Measurements from ENCODE around the gene PRKG1. TPM values are rescaled to one million over a fixed set of nuclear protein-coding genes. Genes with fewer than 3 reads are reported as not detected.

Gene PRKG1
- total and polyA plus RNA-seq, 2 donors (not counting 1 experiment from before 2014, with no cell fraction given) = not detected

DNA sequence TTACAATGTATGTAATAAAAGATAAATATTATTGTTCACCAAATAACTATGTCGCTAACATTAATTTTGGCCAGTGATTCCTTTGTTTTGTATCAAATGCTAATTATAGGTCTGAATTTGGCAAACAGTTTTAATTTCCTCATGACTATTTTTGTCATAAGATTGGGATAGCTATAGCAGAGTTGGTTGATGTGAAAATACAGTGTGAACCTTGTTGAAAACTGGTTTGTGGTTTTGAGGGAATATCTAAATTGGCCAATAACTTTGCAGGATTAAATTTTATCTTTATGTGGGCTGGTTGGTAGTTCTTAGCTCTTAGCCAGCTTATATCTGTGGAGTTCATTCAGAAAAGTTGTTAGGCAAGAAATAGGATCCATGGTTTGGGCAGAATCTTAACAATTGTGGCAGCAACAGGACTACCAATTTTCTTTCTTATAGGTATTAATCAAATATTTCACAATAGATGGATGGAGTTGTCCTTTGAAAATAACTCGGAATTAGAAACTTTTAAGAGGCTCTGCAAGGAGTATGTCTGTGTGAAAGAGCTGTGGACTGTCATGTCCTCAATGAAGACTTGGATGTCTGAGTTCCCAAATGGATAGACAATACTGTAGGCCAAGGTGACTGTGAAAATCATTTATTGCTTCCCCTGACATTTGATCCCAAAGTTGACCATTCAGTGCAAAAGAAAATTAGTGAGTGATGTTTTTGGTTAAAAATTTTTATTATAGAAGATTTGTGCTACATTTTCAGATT is 73.5 kb downstream of the PRKG1 start:
- intact Hi-C loops (cut with micrococcal nuclease) = no loop called here
- Mint-ChIP-seq H3K27me3 (no peaks in the 10 kb centered on the region), H3K4me3 (no peak overlapping the region), H3K27ac (no peak overlapping the region), H3K9me3 (ENCODE audit: insufficient read depth) (no peaks in the 10 kb centered on the region), H3K4me1 (no peaks in the 10 kb centered on the region)
- no peaks in the 10 kb centered on the region for H3K27me3 ChIP-seq (replicated peaks in 1 of 4; ENCODE audit: control extremely low read depth in 1 of 4, control insufficient read depth in 3 of 4, insufficient read depth in 4 of 4, low read length in 3 of 4)
- WGBS (ENCODE audit: insufficient coverage) = no CpG with 5 or more reads among the region's 2 CpGs
- H3K36me3 ChIP-seq (replicated peaks in 1 of 2; ENCODE audit: control extremely low read depth in 1 of 2, control insufficient read depth in 1 of 2, extremely low read depth in 1 of 2, insufficient read depth in 2 of 2, low read length in 1 of 2) = no peaks in the 10 kb centered on the region
- no peak overlapping the region for H3K27ac ChIP-seq (ENCODE audit: low read length in 2 of 2)
- H3K4me3 ChIP-seq (ENCODE audit: control extremely low read depth in 1 of 5, extremely low read depth in 1 of 5, insufficient read depth in 1 of 5, low read depth in 2 of 5, low read length in 4 of 5) = no peak overlapping the region
- H2AFZ ChIP-seq (ENCODE audit: insufficient read depth, low read depth, low read length, poor library complexity, severe bottlenecking) = no peak overlapping the region
- H3K4me2 ChIP-seq (replicated peaks; ENCODE audit: low read depth, low read length, poor library complexity, severe bottlenecking) = no peak overlapping the region
- H3K4me1 ChIP-seq (ENCODE audit: control insufficient read depth in 2 of 2, insufficient read depth in 2 of 2, low read length in 2 of 2) = no peaks in the 10 kb centered on the region
- H3K9ac ChIP-seq (ENCODE audit: low read length) = no peak overlapping the region
- no peak for TF ChIP-seq EZH2 (IDR thresholded peaks at IDR 0.05; ENCODE audit: borderline replicate concordance, insufficient read depth, low read depth, low read length, poor library complexity, severe bottlenecking)
- TF ChIP-seq, protein P1, sequence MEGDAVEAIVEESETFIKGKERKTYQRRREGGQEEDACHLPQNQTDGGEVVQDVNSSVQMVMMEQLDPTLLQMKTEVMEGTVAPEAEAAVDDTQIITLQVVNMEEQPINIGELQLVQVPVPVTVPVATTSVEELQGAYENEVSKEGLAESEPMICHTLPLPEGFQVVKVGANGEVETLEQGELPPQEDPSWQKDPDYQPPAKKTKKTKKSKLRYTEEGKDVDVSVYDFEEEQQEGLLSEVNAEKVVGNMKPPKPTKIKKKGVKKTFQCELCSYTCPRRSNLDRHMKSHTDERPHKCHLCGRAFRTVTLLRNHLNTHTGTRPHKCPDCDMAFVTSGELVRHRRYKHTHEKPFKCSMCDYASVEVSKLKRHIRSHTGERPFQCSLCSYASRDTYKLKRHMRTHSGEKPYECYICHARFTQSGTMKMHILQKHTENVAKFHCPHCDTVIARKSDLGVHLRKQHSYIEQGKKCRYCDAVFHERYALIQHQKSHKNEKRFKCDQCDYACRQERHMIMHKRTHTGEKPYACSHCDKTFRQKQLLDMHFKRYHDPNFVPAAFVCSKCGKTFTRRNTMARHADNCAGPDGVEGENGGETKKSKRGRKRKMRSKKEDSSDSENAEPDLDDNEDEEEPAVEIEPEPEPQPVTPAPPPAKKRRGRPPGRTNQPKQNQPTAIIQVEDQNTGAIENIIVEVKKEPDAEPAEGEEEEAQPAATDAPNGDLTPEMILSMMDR (IDR thresholded peaks at IDR 0.05) = no peak
- ChIA-PET POLR2A (no interaction called here), CTCF (no interaction called here)
- no peak for DNase-seq
- ATAC-seq (ENCODE audit: low read depth) = no peak
- H3K9me3 ChIP-seq (ENCODE audit: control extremely low read depth in 1 of 3, control insufficient read depth in 2 of 3, insufficient read depth in 1 of 3, low read length in 2 of 3) = no peaks in the 10 kb centered on the region
- H4K20me1 ChIP-seq (ENCODE audit: control insufficient read depth, insufficient read depth, low read length, poor library complexity, severe bottlenecking) = no peaks in the 10 kb centered on the region
- no peaks in the 10 kb centered on the region for H3K79me2 ChIP-seq (ENCODE audit: control insufficient read depth, insufficient read depth, low read length)

DNA sequence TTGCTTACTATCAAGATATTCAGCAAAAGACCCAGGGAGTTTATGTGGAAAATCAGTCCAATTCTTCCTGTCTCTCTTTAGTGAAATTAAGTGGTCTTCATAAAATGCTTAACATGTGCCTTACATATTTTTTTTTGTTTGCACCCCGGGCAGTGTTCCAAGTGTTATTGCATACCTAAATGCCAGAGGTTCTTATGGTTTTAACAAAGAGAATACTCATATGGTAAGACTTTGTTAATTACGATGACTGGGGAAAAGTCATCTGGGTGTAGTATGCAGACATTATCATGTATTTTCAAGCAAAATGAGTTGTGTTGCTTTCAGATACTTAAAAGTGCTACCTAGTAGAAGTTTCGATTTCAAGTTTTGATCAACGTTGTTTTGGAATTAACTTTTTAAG is 82.6 kb downstream of the PRKG1 start:
- DNase-seq (no peak), ATAC-seq (ENCODE audit: low read depth) (no peak)
- H2AFZ ChIP-seq (ENCODE audit: insufficient read depth, low read depth, low read length, poor library complexity, severe bottlenecking) = no peak overlapping the region
- no peak for TF ChIP-seq EZH2 (IDR thresholded peaks at IDR 0.05; ENCODE audit: borderline replicate concordance, insufficient read depth, low read depth, low read length, poor library complexity, severe bottlenecking)
- TF ChIP-seq, protein P1 (IDR thresholded peaks at IDR 0.05) = no peak
- WGBS (ENCODE audit: insufficient coverage) = 94% methylated on average over 3 of the region's 4 CpGs
- H3K36me3 ChIP-seq (replicated peaks in 1 of 2; ENCODE audit: control extremely low read depth in 1 of 2, control insufficient read depth in 1 of 2, extremely low read depth in 1 of 2, insufficient read depth in 2 of 2, low read length in 1 of 2) = no peaks in the 10 kb centered on the region
- H3K27ac Mint-ChIP-seq = no peak overlapping the region
- H3K4me1 Mint-ChIP-seq = no peaks in the 10 kb centered on the region
- no peaks in the 10 kb centered on the region for H4K20me1 ChIP-seq (ENCODE audit: control insufficient read depth, insufficient read depth, low read length, poor library complexity, severe bottlenecking)
- H3K9me3 Mint-ChIP-seq (ENCODE audit: insufficient read depth) = no peaks in the 10 kb centered on the region
- no peaks in the 10 kb centered on the region for H3K9me3 ChIP-seq (ENCODE audit: control extremely low read depth in 1 of 3, control insufficient read depth in 2 of 3, insufficient read depth in 1 of 3, low read length in 2 of 3)
- H3K27ac ChIP-seq (ENCODE audit: low read length in 2 of 2) = no peak overlapping the region
- no peak overlapping the region for H3K4me3 Mint-ChIP-seq
- ChIA-PET CTCF (no interaction called here), POLR2A (no interaction called here)
- H3K79me2 ChIP-seq (ENCODE audit: control insufficient read depth, insufficient read depth, low read length) = no peaks in the 10 kb centered on the region
- no peak overlapping the region for H3K4me3 ChIP-seq (ENCODE audit: control extremely low read depth in 1 of 5, extremely low read depth in 1 of 5, insufficient read depth in 1 of 5, low read depth in 2 of 5, low read length in 4 of 5)
- intact Hi-C loops (cut with micrococcal nuclease) = no loop called here
- H3K27me3 ChIP-seq (replicated peaks in 1 of 4; ENCODE audit: control extremely low read depth in 1 of 4, control insufficient read depth in 3 of 4, insufficient read depth in 4 of 4, low read length in 3 of 4) = no peaks in the 10 kb centered on the region
- H3K9ac ChIP-seq (ENCODE audit: low read length) = no peak overlapping the region
- no peak overlapping the region for H3K4me2 ChIP-seq (replicated peaks; ENCODE audit: low read depth, low read length, poor library complexity, severe bottlenecking)
- no peaks in the 10 kb centered on the region for H3K4me1 ChIP-seq (ENCODE audit: control insufficient read depth in 2 of 2, insufficient read depth in 2 of 2, low read length in 2 of 2)
- H3K27me3 Mint-ChIP-seq = no peaks in the 10 kb centered on the region

Data from B cell (primary cell).